ENCODE measurements around the gene ATP5IF1. TPM values are rescaled to one million over a fixed set of nuclear protein-coding genes. Genes with fewer than 3 reads are reported as not detected.

Gene ATP5IF1
- total RNA-seq, 1 experiment from 2014 or later, result 146 TPM

- H3K4me2 ChIP-seq, result no peak overlapping the region
- no peak overlapping the region for H3K4me3 ChIP-seq
- no peak overlapping the region for H2AFZ ChIP-seq
- TF ChIP-seq CTCF (conservative IDR thresholded peaks at IDR 0.05) (no peak), EZH2 (IDR thresholded peaks at IDR 0.05; ENCODE audit: low read depth) (no peak)
- ChIA-PET POLR2A (ENCODE audit: unreplicated experiment) (no interaction called here), CTCF (no interaction called here)
- no peaks in the 10 kb centered on the region for H3F3A ChIP-seq (ENCODE audit: insufficient read depth, low read depth)
- H3K9me2 ChIP-seq (ENCODE audit: insufficient read depth), result no peaks in the 10 kb centered on the region
- H3K27me3 ChIP-seq (ENCODE audit: insufficient read depth, low read depth), result no peaks in the 10 kb centered on the region
- H3K79me2 ChIP-seq (ENCODE audit: low read depth), result peaks cover 30% of the 10 kb centered on the region
- H4K20me1 ChIP-seq (ENCODE audit: insufficient read depth), result no peaks in the 10 kb centered on the region; the same call in 1 of the 2 replicates
- no peak for DNase-seq
- BruUV-seq (replicated peaks), result no TSS peak
- H3K27ac ChIP-seq, result no peak overlapping the region
- intact Hi-C loops (cut with micrococcal nuclease; ENCODE audit: unreplicated experiment), result no loop called here
- H3K9me3 ChIP-seq (ENCODE audit: insufficient read depth, low read depth), result no peaks in the 10 kb centered on the region
- H3K36me3 ChIP-seq (ENCODE audit: low read depth), result 0 out of 2 replicates have a peak, but pooled peaks cover 4% of the 10 kb centered on the region
- no peaks in the 10 kb centered on the region; the same call in 1 of the 2 replicates for H3K4me1 ChIP-seq (replicated peaks; ENCODE audit: insufficient read depth)
Observed at GRCh38 chr1:28229089-28229488, 6.8 kb upstream of the ATP5IF1 start.

- Histone ChIP-seq H3K4me2 (no peak overlapping the region), H3K9me3 (ENCODE audit: insufficient read depth, low read depth) (no peaks in the 10 kb centered on the region), H3K4me1 (replicated peaks; ENCODE audit: insufficient read depth) (no peaks in the 10 kb centered on the region; the same call in 1 of the 2 replicates), H4K20me1 (ENCODE audit: insufficient read depth) (no peaks in the 10 kb centered on the region; the same call in 1 of the 2 replicates), H3K36me3 (ENCODE audit: low read depth) (0 out of 2 replicates have a peak, but pooled peaks cover 4% of the 10 kb centered on the region), H3K79me2 (ENCODE audit: low read depth) (peaks cover 30% of the 10 kb centered on the region), H2AFZ (no peak overlapping the region), H3K4me3 (no peak overlapping the region), H3K27me3 (ENCODE audit: insufficient read depth, low read depth) (no peaks in the 10 kb centered on the region), H3K27ac (no peak overlapping the region), H3F3A (ENCODE audit: insufficient read depth, low read depth) (no peaks in the 10 kb centered on the region), H3K9me2 (ENCODE audit: insufficient read depth) (no peaks in the 10 kb centered on the region)
- no TSS peak for BruUV-seq (replicated peaks)
- no peak for TF ChIP-seq CTCF (conservative IDR thresholded peaks at IDR 0.05)
- no peak for TF ChIP-seq EZH2 (IDR thresholded peaks at IDR 0.05; ENCODE audit: low read depth)
- CTCF ChIA-PET, result no interaction called here
- POLR2A ChIA-PET (ENCODE audit: unreplicated experiment), result interaction anchor here (0.6 kb wide), 1 partner anchor 40 kb away, joined by 4 read pairs; no protein-coding TSS in a partner anchor
- intact Hi-C loops (cut with micrococcal nuclease; ENCODE audit: unreplicated experiment), result no loop called here
- DNase-seq, result no peak
Observed at GRCh38 chr1:28229996-28230395, 5.9 kb upstream of the ATP5IF1 start.

- Histone ChIP-seq H3K4me3 (peak within 1 kb of the TSS; percentile 98), H2AFZ (peak within 1 kb of the TSS; percentile 87), H3K9me3 (ENCODE audit: insufficient read depth, low read depth) (no peaks in the 10 kb centered on the region), H4K20me1 (ENCODE audit: insufficient read depth) (no peaks in the 10 kb centered on the region; the same call in 1 of the 2 replicates), H3K4me2 (peak within 1 kb of the TSS; percentile 84), H3K27me3 (ENCODE audit: insufficient read depth, low read depth) (no peaks in the 10 kb centered on the region), H3K4me1 (replicated peaks; ENCODE audit: insufficient read depth) (peaks cover 9% of the 10 kb centered on the region; the same call in 1 of the 2 replicates), H3K36me3 (ENCODE audit: low read depth) (0 out of 2 replicates have a peak, but pooled peaks cover 4% of the 10 kb centered on the region), H3F3A (ENCODE audit: insufficient read depth, low read depth) (no peaks in the 10 kb centered on the region), H3K9me2 (ENCODE audit: insufficient read depth) (no peaks in the 10 kb centered on the region), H3K79me2 (ENCODE audit: low read depth) (peaks cover 47% of the 10 kb centered on the region), H3K27ac (peak within 1 kb of the TSS; percentile 50)
- POLR2A ChIA-PET (ENCODE audit: unreplicated experiment), result no interaction called here
- TF ChIP-seq CTCF (conservative IDR thresholded peaks at IDR 0.05) (no peak), EZH2 (IDR thresholded peaks at IDR 0.05; ENCODE audit: low read depth) (no peak)
- intact Hi-C loops (cut with micrococcal nuclease; ENCODE audit: unreplicated experiment), result no loop called here
- DNase-seq, result peak; percentile 73 to 80
- CTCF ChIA-PET, result no interaction called here
- TSS peak; percentile 48 for BruUV-seq (replicated peaks)
Observed at GRCh38 chr1:28232558-28233263, 3.2 kb upstream of the ATP5IF1 start, which contains the start of gene DNAJC8. Gene DNAJC8, minus strand, starts transcription at chr1:28233029. Its CDS starts 31 bp downstream, at chr1:28232998.
